NOMO-1 treated with DMSO at 0.1 percent for 48 hours (cell line): ENCODE measurements around the gene PEPD.

Source experiments
- DNase-seq: peaks from one replicate; lab custom pipeline; 2025; ENCODE audit not compliant: unreplicated experiment; lab: John Stamatoyannopoulos, UW

Gene PEPD

GRCh38 chr19:33339016-33339984 is 182.3 kb downstream of the PEPD start:
- DNase-seq = peak; percentile 38
